Measurements from ENCODE around the gene DSC2. TPM values are rescaled to one million over a fixed set of nuclear protein-coding genes. Genes with fewer than 3 reads are reported as not detected.

Gene DSC2
- total and polyA plus RNA-seq, 11 donors: 6.3 to 37.2 (median 26.9) TPM

- DNase-seq (no peak), ATAC-seq (peak; percentile 47 to 93 (median 86))
- 25 to 43% (median 41%) methylated on average over 1 of the region's 1 CpG for WGBS, 4 donors
- intact Hi-C loops (cut with DNase I): loop anchor here in 4 of 10 donors (10.0 kb wide), 5 partner anchors 47 to 423 kb away; partner anchors contain the start of gene DSC3 (in 1 of the 4)
- H3K9me3 ChIP-seq: no peaks in the 10 kb centered on the region
- H3K27me3 ChIP-seq: no peaks in the 10 kb centered on the region
- peak overlapping the region in 1 of 12 donors; percentile 8 for H3K4me3 ChIP-seq
- H3K4me1 ChIP-seq: peaks cover 0 to 6% (median 0%) of the 10 kb centered on the region in 12 donors
- H3K27ac ChIP-seq: peak overlapping the region in 8 of 12 donors; percentile 39 to 75 (median 58)
- TF ChIP-seq CTCF (IDR thresholded peaks at IDR 0.05): no peak
- TF ChIP-seq POLR2A (IDR thresholded peaks at IDR 0.05): no peak
- H3K36me3 ChIP-seq: peaks cover 0 to 37% (median 22%) of the 10 kb centered on the region in 9 donors
These were observed 10.9 kb downstream of the DSC2 start for GRCh38 chr18:31091350-31091749.

- Histone ChIP-seq H3K36me3 (peaks cover 0 to 59% (median 28%) of the 10 kb centered on the region in 9 donors), H3K9me3 (no peaks in the 10 kb centered on the region), H3K4me1 (peaks cover 0 to 6% (median 0%) of the 10 kb centered on the region in 12 donors), H3K4me3 (no peak overlapping the region), H3K27me3 (no peaks in the 10 kb centered on the region), H3K27ac (no peak overlapping the region)
- WGBS, 4 donors: 68 to 79% (median 72%) methylated on average over 3 of the region's 3 CpGs
- intact Hi-C loops (cut with DNase I): no loop called here
- ATAC-seq (no peak), DNase-seq (no peak)
- no peak for TF ChIP-seq CTCF (IDR thresholded peaks at IDR 0.05)
- TF ChIP-seq POLR2A (IDR thresholded peaks at IDR 0.05): no peak
These were observed 13.7 kb downstream of the DSC2 start for GRCh38 chr18:31088532-31088931.

GRCh38 chr18:31079973-31080372 lies 22.2 kb downstream of the DSC2 start:
- Histone ChIP-seq H3K9me3 (peaks cover 0 to 3% (median 0%) of the 10 kb centered on the region in 12 donors), H3K27me3 (no peaks in the 10 kb centered on the region), H3K4me3 (no peak overlapping the region), H3K27ac (no peak overlapping the region), H3K36me3 (peaks cover 0 to 66% (median 21%) of the 10 kb centered on the region in 9 donors), H3K4me1 (no peaks in the 10 kb centered on the region)
- WGBS, 4 donors: 93 to 95% (median 94%) methylated on average over 3 of the region's 3 CpGs
- DNase-seq (no peak), ATAC-seq (no peak)
- intact Hi-C loops (cut with DNase I): loop anchor here in 1 of 10 donors (10.0 kb wide), 1 partner anchor 55 kb away; no protein-coding TSS in a partner anchor
- TF ChIP-seq CTCF (IDR thresholded peaks at IDR 0.05): no peak
- TF ChIP-seq POLR2A (IDR thresholded peaks at IDR 0.05): no peak

- peaks cover 0 to 61% (median 18%) of the 10 kb centered on the region in 9 donors for H3K36me3 ChIP-seq
- DNase-seq: no peak
These were observed 24.3 kb downstream of the DSC2 start for GRCh38 chr18:31077878-31078277.

More at GRCh38 chr18:31077878-31078277, 24.3 kb downstream of the DSC2 start:
- no peaks in the 10 kb centered on the region for H3K27me3 ChIP-seq
- 54 to 76% (median 62%) methylated on average over 1 of the region's 1 CpG for WGBS, 4 donors
- ATAC-seq: no peak
- no peak overlapping the region for H3K4me3 ChIP-seq
- H3K9me3 ChIP-seq: peaks cover 0 to 3% (median 0%) of the 10 kb centered on the region in 12 donors
- no peak overlapping the region for H3K27ac ChIP-seq
- intact Hi-C loops (cut with DNase I): loop anchor here in 1 of 10 donors (10.0 kb wide), 1 partner anchor 53 kb away; no protein-coding TSS in a partner anchor
- TF ChIP-seq CTCF (IDR thresholded peaks at IDR 0.05) (no peak), POLR2A (IDR thresholded peaks at IDR 0.05) (no peak)
- no peaks in the 10 kb centered on the region for H3K4me1 ChIP-seq

Measured in heart left ventricle (tissue), 16 donors.